MM.1S (cell line): ENCODE measurements around the gene SYNJ1.

Experiments used
- DNase-seq: peaks from one replicate; pipeline ENCODE4 v3.0.0-alpha.2; 2015
- H2AFZ ChIP-seq: fragments of 300-600 bp; sonication (generic); 2 replicates; pipeline ENCODE4 v1.6.0; 2016; ENCODE audit warnings: antibody characterized with exemption, low read length
- H3F3A ChIP-seq: fragments of 300-600 bp; sonication (generic); 2 replicates; pipeline ENCODE4 v1.6.1; 2016; ENCODE audit warnings: mild to moderate bottlenecking, antibody characterized with exemption, low read length, moderate library complexity, mixed read lengths; ENCODE audit not compliant: insufficient read depth
- H3K27ac ChIP-seq: fragments of 300-600 bp; sonication (generic); 2 replicates; pipeline ENCODE4 v1.5.1; 2016; ENCODE audit warnings: mild to moderate bottlenecking, low read length
- H3K27me3 ChIP-seq: fragments of 300-600 bp; sonication (generic); replicated peaks from 2 replicates; pipeline ENCODE4 v1.6.0; 2016; ENCODE audit warnings: low read length; ENCODE audit not compliant: insufficient read depth
- H3K36me3 ChIP-seq: fragments of 300-600 bp; sonication (generic); replicated peaks from 2 replicates; pipeline ENCODE4 v1.6.1; 2016; ENCODE audit warnings: mild to moderate bottlenecking, low read length, mixed read lengths; ENCODE audit not compliant: insufficient read depth
- H3K4me1 ChIP-seq: fragments of 300-600 bp; sonication (generic); 2 replicates; pipeline ENCODE4 v1.6.1; 2016; ENCODE audit warnings: low read length, mixed read lengths
- H3K4me2 ChIP-seq: fragments of 300-600 bp; sonication (generic); 2 replicates; pipeline ENCODE4 v1.6.0; 2016; ENCODE audit warnings: low read depth, low read length
- H3K4me3 ChIP-seq: fragments of 300-600 bp; sonication (generic); 2 replicates; pipeline ENCODE4 v1.5.1; 2016; ENCODE audit warnings: low read length, mixed read lengths
- H3K79me2 ChIP-seq: fragments of 300-600 bp; sonication (generic); 2 replicates; pipeline ENCODE4 v1.6.1; 2016; ENCODE audit warnings: mixed run types, low read length, mixed read lengths
- H3K9ac ChIP-seq: fragments of 300-600 bp; sonication (generic); 2 replicates; pipeline ENCODE4 v1.6.1; 2016; ENCODE audit warnings: low read length, mixed read lengths
- H3K9me2 ChIP-seq: fragments of 300-600 bp; sonication (generic); replicated peaks from 2 replicates; pipeline ENCODE4 v1.6.1; 2016; ENCODE audit warnings: mild to moderate bottlenecking, low read length, mixed read lengths; ENCODE audit not compliant: insufficient read depth
- H3K9me3 ChIP-seq: fragments of 300-600 bp; sonication (generic); replicated peaks from 2 replicates; pipeline ENCODE4 v1.6.1; 2016; ENCODE audit warnings: mild to moderate bottlenecking, low read length, mixed read lengths; ENCODE audit not compliant: insufficient read depth
- H4K20me1 ChIP-seq: fragments of 300-600 bp; sonication (generic); 2 replicates; pipeline ENCODE4 v1.6.1; 2016; ENCODE audit warnings: mild to moderate bottlenecking, low read length, moderate library complexity, mixed read lengths; ENCODE audit not compliant: insufficient read depth
- EZH2 ChIP-seq: fragments of 300-600 bp; sonication (generic); optimal IDR thresholded peaks from 2 replicates; pipeline ENCODE3; 2017; ENCODE audit warnings: low read depth, mild to moderate bottlenecking, antibody characterized with exemption, low read length, mixed read lengths
- EZH2phosphoT487 ChIP-seq: fragments of 300-600 bp; sonication (generic); IDR thresholded peaks from 2 replicates; pipeline ENCODE4 v1.6.1; 2018; ENCODE audit warnings: antibody characterized with exemption, low read length
- TF ChIP-seq, protein P1 (sequence below): fragments of 300-600 bp; sonication (generic); IDR thresholded peaks from 2 replicates; pipeline ENCODE4 v1.5.1; 2016; ENCODE audit warnings: antibody characterized with exemption, low read length, mixed read lengths

Gene SYNJ1

DNA sequence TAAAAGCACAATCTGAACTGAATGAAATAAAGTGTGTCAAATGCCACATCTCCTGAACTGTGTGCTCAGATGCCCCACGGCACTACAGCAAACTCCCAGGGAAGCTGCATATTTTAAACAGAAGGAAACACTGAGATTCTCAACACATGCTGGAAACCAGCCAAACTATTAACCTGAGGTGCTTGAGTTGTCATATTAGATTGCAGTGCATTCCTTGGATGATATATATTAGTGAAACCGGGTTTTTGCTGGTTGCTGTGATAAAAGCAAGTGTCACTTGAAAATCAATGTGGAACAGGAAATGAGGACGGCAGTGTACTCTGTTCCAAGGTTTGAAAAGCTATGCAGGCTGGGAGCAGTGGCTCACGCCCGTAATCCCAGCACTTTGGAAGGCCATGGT, 8.7 kb downstream of the SYNJ1 start:
- TF ChIP-seq EZH2 (no peak), EZH2phosphoT487 (no peak)
- TF ChIP-seq, protein P1, sequence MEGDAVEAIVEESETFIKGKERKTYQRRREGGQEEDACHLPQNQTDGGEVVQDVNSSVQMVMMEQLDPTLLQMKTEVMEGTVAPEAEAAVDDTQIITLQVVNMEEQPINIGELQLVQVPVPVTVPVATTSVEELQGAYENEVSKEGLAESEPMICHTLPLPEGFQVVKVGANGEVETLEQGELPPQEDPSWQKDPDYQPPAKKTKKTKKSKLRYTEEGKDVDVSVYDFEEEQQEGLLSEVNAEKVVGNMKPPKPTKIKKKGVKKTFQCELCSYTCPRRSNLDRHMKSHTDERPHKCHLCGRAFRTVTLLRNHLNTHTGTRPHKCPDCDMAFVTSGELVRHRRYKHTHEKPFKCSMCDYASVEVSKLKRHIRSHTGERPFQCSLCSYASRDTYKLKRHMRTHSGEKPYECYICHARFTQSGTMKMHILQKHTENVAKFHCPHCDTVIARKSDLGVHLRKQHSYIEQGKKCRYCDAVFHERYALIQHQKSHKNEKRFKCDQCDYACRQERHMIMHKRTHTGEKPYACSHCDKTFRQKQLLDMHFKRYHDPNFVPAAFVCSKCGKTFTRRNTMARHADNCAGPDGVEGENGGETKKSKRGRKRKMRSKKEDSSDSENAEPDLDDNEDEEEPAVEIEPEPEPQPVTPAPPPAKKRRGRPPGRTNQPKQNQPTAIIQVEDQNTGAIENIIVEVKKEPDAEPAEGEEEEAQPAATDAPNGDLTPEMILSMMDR, result no peak

DNA sequence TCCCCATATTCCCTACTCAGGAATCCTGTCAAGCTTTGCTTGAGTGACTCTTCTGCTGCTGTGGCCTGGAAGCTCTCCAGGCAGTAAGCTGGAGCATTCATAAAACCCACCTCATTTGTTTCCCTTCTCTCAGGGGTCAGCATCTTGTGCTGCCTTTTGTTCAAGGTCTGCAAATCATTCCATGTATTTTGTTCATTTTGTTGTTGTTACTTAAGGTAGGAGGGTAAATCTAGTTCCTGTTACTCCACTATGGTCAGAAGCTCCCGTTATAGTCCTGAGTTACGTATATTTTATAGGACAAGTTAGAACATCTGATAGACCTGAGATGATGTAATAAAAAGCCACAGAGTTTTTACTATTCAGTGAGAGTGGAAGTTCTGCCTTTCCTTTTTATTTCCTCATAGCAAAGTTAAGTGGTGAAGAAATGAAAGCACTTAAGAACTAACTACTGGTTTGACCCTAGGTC, 9.9 kb downstream of the SYNJ1 start:
- H3K27ac ChIP-seq, result no peak overlapping the region
- H3K27me3 ChIP-seq, result no peaks in the 10 kb centered on the region
- H3K36me3 ChIP-seq, result no peaks in the 10 kb centered on the region
- H3K4me2 ChIP-seq, result no peak overlapping the region
- H3K9ac ChIP-seq, result no peak overlapping the region
- H3K79me2 ChIP-seq, result 0 out of 2 replicates have a peak, but pooled peaks cover 15% of the 10 kb centered on the region
- no peak overlapping the region for H2AFZ ChIP-seq
- no peaks in the 10 kb centered on the region for H3K9me2 ChIP-seq
- H3F3A ChIP-seq, result no peaks in the 10 kb centered on the region
- TF ChIP-seq EZH2phosphoT487 (no peak), EZH2 (no peak)
- TF ChIP-seq, protein P1, result no peak
- no peaks in the 10 kb centered on the region for H3K9me3 ChIP-seq
- H3K4me3 ChIP-seq, result no peak overlapping the region
- DNase-seq, result no peak
- H4K20me1 ChIP-seq, result no peaks in the 10 kb centered on the region
- H3K4me1 ChIP-seq, result no peaks in the 10 kb centered on the region

More for the DNA sequence above, 8.7 kb downstream of the SYNJ1 start:
- Histone ChIP-seq H3K9me3 (no peaks in the 10 kb centered on the region), H3K79me2 (0 out of 2 replicates have a peak, but pooled peaks cover 16% of the 10 kb centered on the region), H3K9me2 (no peaks in the 10 kb centered on the region), H3K27me3 (no peaks in the 10 kb centered on the region), H3K27ac (no peak overlapping the region), H2AFZ (no peak overlapping the region), H3K36me3 (no peaks in the 10 kb centered on the region; the same call in 1 of the 2 replicates), H3K9ac (no peak overlapping the region), H3K4me1 (no peaks in the 10 kb centered on the region), H4K20me1 (no peaks in the 10 kb centered on the region), H3F3A (no peaks in the 10 kb centered on the region), H3K4me3 (no peak overlapping the region), H3K4me2 (no peak overlapping the region)
- no peak for DNase-seq

- Histone ChIP-seq H3K27ac (no peak overlapping the region), H3K9me2 (no peaks in the 10 kb centered on the region), H2AFZ (no peak overlapping the region), H3K9ac (no peak overlapping the region), H3K4me2 (no peak overlapping the region), H3K27me3 (no peaks in the 10 kb centered on the region), H3K4me1 (peaks cover 13% of the 10 kb centered on the region), H3K9me3 (no peaks in the 10 kb centered on the region), H3K79me2 (peaks cover 14% of the 10 kb centered on the region; the same call in 1 of the 2 replicates), H3F3A (peaks cover 13% of the 10 kb centered on the region), H3K36me3 (no peaks in the 10 kb centered on the region), H3K4me3 (no peak overlapping the region), H4K20me1 (no peaks in the 10 kb centered on the region; the same call in 1 of the 2 replicates)
- no peak for DNase-seq
- TF ChIP-seq, protein P1, result no peak
- TF ChIP-seq EZH2phosphoT487 (no peak), EZH2 (no peak)
Measured at GRCh38 chr21:32716486-32716885, 11.3 kb downstream of the SYNJ1 start.
